Measurements from ENCODE around the gene SSX4B.
"Not testable (repeated sequence)": the region's sequence is repeated elsewhere in the genome, so short reads cannot be mapped to it uniquely, and the experiment has no call there.

DNA sequence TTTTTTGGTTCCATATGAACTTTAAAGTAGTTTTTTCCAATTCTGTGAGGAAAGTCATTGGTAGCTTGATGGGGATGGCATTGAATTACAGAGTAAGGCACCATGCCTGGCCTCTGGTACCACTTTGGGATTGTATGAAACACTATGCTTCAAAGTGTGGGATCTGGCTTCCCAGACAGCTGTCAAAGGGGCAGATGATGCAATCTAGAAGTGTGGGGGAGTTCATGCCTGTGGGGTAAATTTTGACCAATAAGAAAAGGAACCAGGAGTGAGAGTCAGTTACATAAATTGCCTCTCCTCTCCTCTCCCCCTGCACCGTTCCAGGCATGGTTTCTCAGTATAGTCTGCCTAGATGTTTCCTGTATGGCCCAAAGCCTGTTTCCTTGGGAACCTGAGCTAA lies 13.9 kb downstream of the SSX4B start:
- TF ChIP-seq, protein P1, sequence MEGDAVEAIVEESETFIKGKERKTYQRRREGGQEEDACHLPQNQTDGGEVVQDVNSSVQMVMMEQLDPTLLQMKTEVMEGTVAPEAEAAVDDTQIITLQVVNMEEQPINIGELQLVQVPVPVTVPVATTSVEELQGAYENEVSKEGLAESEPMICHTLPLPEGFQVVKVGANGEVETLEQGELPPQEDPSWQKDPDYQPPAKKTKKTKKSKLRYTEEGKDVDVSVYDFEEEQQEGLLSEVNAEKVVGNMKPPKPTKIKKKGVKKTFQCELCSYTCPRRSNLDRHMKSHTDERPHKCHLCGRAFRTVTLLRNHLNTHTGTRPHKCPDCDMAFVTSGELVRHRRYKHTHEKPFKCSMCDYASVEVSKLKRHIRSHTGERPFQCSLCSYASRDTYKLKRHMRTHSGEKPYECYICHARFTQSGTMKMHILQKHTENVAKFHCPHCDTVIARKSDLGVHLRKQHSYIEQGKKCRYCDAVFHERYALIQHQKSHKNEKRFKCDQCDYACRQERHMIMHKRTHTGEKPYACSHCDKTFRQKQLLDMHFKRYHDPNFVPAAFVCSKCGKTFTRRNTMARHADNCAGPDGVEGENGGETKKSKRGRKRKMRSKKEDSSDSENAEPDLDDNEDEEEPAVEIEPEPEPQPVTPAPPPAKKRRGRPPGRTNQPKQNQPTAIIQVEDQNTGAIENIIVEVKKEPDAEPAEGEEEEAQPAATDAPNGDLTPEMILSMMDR (IDR thresholded peaks at IDR 0.05): not testable (repeated sequence)
- TF ChIP-seq POLR2A (IDR thresholded peaks at IDR 0.05): not testable (repeated sequence)
